K562 treated with DMSO at 1 percent for 48 hours (cell line): ENCODE measurements around the gene SLC35A4. TPM values are rescaled to one million over a fixed set of nuclear protein-coding genes. Genes with fewer than 3 reads are reported as not detected.

Experiments used
- total RNA-seq: library from RNA; unstranded; fragments of 300-600 nt; gene quantifications from 2 replicates; pipeline ENCODE4 v1.2.3, GENCODE V29; 2022; ENCODE audit warnings: low replicate concordance; ENCODE audit errors: extremely low read depth

SLC35A4 gene
- not detected in 2 replicates for total RNA-seq

GRCh38 chr5:140564196-140565023 lies at the start of gene SLC35A4, which contains the start of gene APBB3:
Gene SLC35A4 (plus strand): TSS chr5:140564828. CDS start chr5:140567170, 2,342 bp downstream.
Gene APBB3 (minus strand): TSS chr5:140564598. CDS start chr5:140564245, 353 bp downstream.

DNA sequence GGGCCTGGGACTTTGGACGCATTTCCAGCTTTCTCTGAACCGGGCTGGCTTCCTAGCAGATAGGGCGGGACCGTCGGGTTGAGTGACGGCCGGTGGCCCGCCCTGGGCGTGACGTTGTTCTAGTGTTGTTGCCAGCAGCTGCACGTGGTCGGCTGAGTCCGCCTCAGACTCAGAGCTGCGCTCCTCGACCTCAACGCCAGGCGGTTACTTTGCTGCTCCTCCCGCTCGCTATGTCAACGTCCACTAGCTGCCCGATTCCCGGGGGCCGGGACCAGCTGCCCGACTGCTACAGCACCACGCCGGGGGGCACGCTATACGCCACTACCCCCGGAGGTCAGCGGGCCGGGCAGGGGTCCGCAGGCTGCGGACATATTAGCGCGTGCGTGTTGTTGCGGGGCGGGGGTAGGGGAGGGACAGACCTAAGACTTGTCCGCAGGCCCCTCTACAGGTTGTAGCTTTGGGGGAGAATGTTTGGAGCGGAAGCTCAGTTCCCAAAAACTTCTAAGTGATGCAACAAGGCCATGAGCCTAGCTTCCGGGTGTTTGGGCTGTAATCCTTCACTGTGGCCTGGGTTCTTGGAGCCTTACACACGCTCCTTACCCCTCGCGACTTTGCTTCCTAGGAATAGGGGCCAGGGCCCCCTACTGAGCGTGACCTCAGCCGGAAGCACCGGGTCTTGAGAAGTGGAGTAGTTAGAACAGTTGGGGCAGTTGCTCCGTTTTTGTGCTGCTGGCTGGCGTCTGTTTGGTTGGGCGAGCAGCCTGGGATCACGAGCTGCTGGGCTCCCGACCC lies 16.9 kb upstream of the SLC35A4 start, which contains the start of gene EIF4EBP3:
Gene EIF4EBP3, plus strand, starts transcription at position 155 of the 792 bp plus-strand sequence. Its CDS starts 76 bp downstream, at position 231.

DNA sequence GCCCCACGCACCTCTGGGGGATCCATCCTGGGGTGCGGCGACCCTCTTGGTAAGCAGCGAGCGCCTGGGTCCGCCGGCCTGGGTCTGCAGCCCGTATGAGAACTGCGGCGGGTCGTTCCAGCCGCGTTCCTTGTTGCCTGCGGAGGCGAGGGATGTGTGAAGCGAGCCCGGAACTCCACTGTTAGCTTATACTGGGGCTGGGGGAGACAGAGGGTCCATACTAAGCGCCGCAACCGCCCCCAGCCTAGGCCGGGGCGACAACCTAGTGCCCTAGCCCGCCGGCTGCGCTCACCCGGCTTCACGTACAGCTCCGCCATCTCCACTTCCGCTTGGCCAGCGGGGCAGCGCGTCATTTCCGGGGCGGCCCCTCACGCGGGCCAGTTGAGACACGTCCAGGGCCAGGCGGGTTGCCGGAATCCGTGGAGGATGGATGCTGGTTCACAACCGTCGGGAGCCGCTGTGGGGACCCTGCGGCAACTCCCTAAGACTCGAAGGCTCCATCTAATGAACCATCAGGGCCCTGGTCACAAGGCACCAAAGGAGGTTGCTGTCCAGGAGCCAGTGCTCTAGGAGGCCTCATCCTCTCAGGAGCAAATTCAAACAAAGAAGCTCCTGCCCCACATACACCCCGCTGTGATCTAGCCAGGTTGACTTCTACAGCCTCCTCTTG lies 7.4 kb upstream of the SLC35A4 start, which contains the start of gene SRA1:
Gene SRA1, minus strand, starts transcription at position 338 of the 670 bp plus-strand sequence. Its CDS starts 21 bp downstream, at position 317.

Other genes starting within 250 kb of the SLC35A4 start
- gene HBEGF, start 218.2 kb upstream of the SLC35A4 start, total RNA-seq: not detected in 2 replicates
- gene SLC4A9, start 204.6 kb upstream of the SLC35A4 start, total RNA-seq: not detected in 2 replicates
- gene ANKHD1, start 163.0 kb upstream of the SLC35A4 start, total RNA-seq: not detected in 2 replicates
- not detected in 2 replicates for gene EIF4EBP3, start 17.2 kb upstream of the SLC35A4 start, total RNA-seq
- not detected in 2 replicates for gene SRA1, start 7.4 kb upstream of the SLC35A4 start, total RNA-seq
- not detected in 2 replicates for gene APBB3, start 230 bp upstream of the SLC35A4 start, total RNA-seq
- gene CD14, start 68.3 kb downstream of the SLC35A4 start, total RNA-seq: not detected in 2 replicates
- not detected in 2 replicates for gene TMCO6, start 74.6 kb downstream of the SLC35A4 start, total RNA-seq
- not detected in 2 replicates for gene NDUFA2, start 82.8 kb downstream of the SLC35A4 start, total RNA-seq
- gene IK, start 83.0 kb downstream of the SLC35A4 start, total RNA-seq: not detected in 2 replicates
- not detected in 2 replicates for gene WDR55, start 100.1 kb downstream of the SLC35A4 start, total RNA-seq
- not detected in 2 replicates for gene DND1, start 108.7 kb downstream of the SLC35A4 start, total RNA-seq
- gene HARS1, start 126.5 kb downstream of the SLC35A4 start, total RNA-seq: not detected in 2 replicates
- not detected in 2 replicates for gene HARS2, start 126.6 kb downstream of the SLC35A4 start, total RNA-seq
- not detected in 2 replicates for gene ZMAT2, start 135.6 kb downstream of the SLC35A4 start, total RNA-seq
- gene PCDHA1, start 221.3 kb downstream of the SLC35A4 start, total RNA-seq: not detected in 2 replicates
- not detected in 2 replicates for gene PCDHA2, start 230.0 kb downstream of the SLC35A4 start, total RNA-seq
- not detected in 2 replicates for gene PCDHA3, start 236.2 kb downstream of the SLC35A4 start, total RNA-seq
- not detected in 2 replicates for gene PCDHA4, start 242.2 kb downstream of the SLC35A4 start, total RNA-seq